ENCODE measurements around the gene RHEX.

Gene RHEX

GRCh38 chr1:206015071-206015470 is 37.9 kb upstream of the RHEX start:
- H3K36me3 Mint-ChIP-seq (ENCODE audit: low read depth) = no peaks in the 10 kb centered on the region
- no peak for TF ChIP-seq CTCF (IDR thresholded peaks at IDR 0.05)
- H3K27me3 Mint-ChIP-seq (ENCODE audit: low read depth, poor library complexity) = peaks cover 11% of the 10 kb centered on the region
- H3K4me3 Mint-ChIP-seq = no peak overlapping the region
- peaks cover 10% of the 10 kb centered on the region for H3K4me1 Mint-ChIP-seq
- no peak overlapping the region for H3K27ac Mint-ChIP-seq
- no peak for DNase-seq
- peaks cover 5% of the 10 kb centered on the region for H3K9me3 Mint-ChIP-seq

- no peak overlapping the region for H3K27ac Mint-ChIP-seq
- TF ChIP-seq CTCF (IDR thresholded peaks at IDR 0.05) = no peak
- peaks cover 18% of the 10 kb centered on the region for H3K27me3 Mint-ChIP-seq (ENCODE audit: low read depth, poor library complexity)
- H3K36me3 Mint-ChIP-seq (ENCODE audit: low read depth) = no peaks in the 10 kb centered on the region
- H3K4me1 Mint-ChIP-seq = peaks cover 14% of the 10 kb centered on the region
- H3K9me3 Mint-ChIP-seq = peaks cover 5% of the 10 kb centered on the region
- no peak for DNase-seq
- H3K4me3 Mint-ChIP-seq = no peak overlapping the region
These were observed 32.5 kb upstream of the RHEX start for GRCh38 chr1:206020393-206021007.

GRCh38 chr1:206021008-206021625 is 31.9 kb upstream of the RHEX start:
- Mint-ChIP-seq H3K27ac (no peak overlapping the region), H3K9me3 (peaks cover 10% of the 10 kb centered on the region), H3K27me3 (ENCODE audit: low read depth, poor library complexity) (peaks cover 16% of the 10 kb centered on the region), H3K36me3 (ENCODE audit: low read depth) (no peaks in the 10 kb centered on the region), H3K4me3 (no peak overlapping the region), H3K4me1 (peaks cover 14% of the 10 kb centered on the region)
- no peak for TF ChIP-seq CTCF (IDR thresholded peaks at IDR 0.05)
- DNase-seq = no peak

GRCh38 chr1:206021626-206022365 is 31.2 kb upstream of the RHEX start:
- H3K27ac Mint-ChIP-seq = no peak overlapping the region
- no peak for DNase-seq

GRCh38 chr1:206022766-206023165 is 30.2 kb upstream of the RHEX start:
- H3K9me3 Mint-ChIP-seq = peaks cover 15% of the 10 kb centered on the region

More at GRCh38 chr1:206021626-206022365, 31.2 kb upstream of the RHEX start:
- Mint-ChIP-seq H3K4me1 (peaks cover 14% of the 10 kb centered on the region), H3K4me3 (no peak overlapping the region), H3K27me3 (ENCODE audit: low read depth, poor library complexity) (peaks cover 13% of the 10 kb centered on the region), H3K36me3 (ENCODE audit: low read depth) (no peaks in the 10 kb centered on the region), H3K9me3 (peaks cover 12% of the 10 kb centered on the region)
- no peak for TF ChIP-seq CTCF (IDR thresholded peaks at IDR 0.05)

More at GRCh38 chr1:206022766-206023165, 30.2 kb upstream of the RHEX start:
- Mint-ChIP-seq H3K27ac (no peak overlapping the region), H3K36me3 (ENCODE audit: low read depth) (no peaks in the 10 kb centered on the region), H3K27me3 (ENCODE audit: low read depth, poor library complexity) (peaks cover 15% of the 10 kb centered on the region), H3K4me3 (no peak overlapping the region), H3K4me1 (peaks cover 14% of the 10 kb centered on the region)
- DNase-seq = no peak
- TF ChIP-seq CTCF (IDR thresholded peaks at IDR 0.05) = no peak
